GM18511 (cell line): Measurements from ENCODE around the gene CLRN3.

Experiments used
- ATAC-seq: cut with Tn5 transposase; IDR thresholded peaks from one replicate; pipeline ENCODE4 v1.9.1; 2021; ENCODE audit warnings: mild to moderate bottlenecking, moderate library complexity; ENCODE audit not compliant: unreplicated experiment

Gene CLRN3

GRCh38 chr10:127903789-127904188 is 11.0 kb upstream of the CLRN3 start:
- ATAC-seq: no peak

- ATAC-seq: no peak
Measured at GRCh38 chr10:127899766-127900387, 7.1 kb upstream of the CLRN3 start.

GRCh38 chr10:127897177-127897576 is 4.4 kb upstream of the CLRN3 start:
- no peak for ATAC-seq

GRCh38 chr10:127896590-127896989 is 3.8 kb upstream of the CLRN3 start:
- no peak for ATAC-seq

GRCh38 chr10:127894146-127894545 is 1.4 kb upstream of the CLRN3 start:
- ATAC-seq: no peak

GRCh38 chr10:127890832-127891334 is 1.9 kb downstream of the CLRN3 start:
- no peak for ATAC-seq

- ATAC-seq: no peak
Measured at GRCh38 chr10:127890216-127890615, 2.5 kb downstream of the CLRN3 start.

- ATAC-seq: no peak
Measured at GRCh38 chr10:127889605-127890195, 3.0 kb downstream of the CLRN3 start.

- ATAC-seq: no peak
Measured at GRCh38 chr10:127888521-127889312, 4.0 kb downstream of the CLRN3 start.

GRCh38 chr10:127887541-127888415 is 5.0 kb downstream of the CLRN3 start:
- no peak for ATAC-seq

- no peak for ATAC-seq
Measured at GRCh38 chr10:127886371-127887051, 6.2 kb downstream of the CLRN3 start.

GRCh38 chr10:127884501-127884900 is 8.2 kb downstream of the CLRN3 start:
- no peak for ATAC-seq

GRCh38 chr10:127883516-127883915 is 9.2 kb downstream of the CLRN3 start:
- ATAC-seq: no peak

GRCh38 chr10:127882801-127883459 is 9.8 kb downstream of the CLRN3 start:
- no peak for ATAC-seq

GRCh38 chr10:127882391-127882790 is 10.3 kb downstream of the CLRN3 start:
- no peak for ATAC-seq

GRCh38 chr10:127881262-127881661 is 11.5 kb downstream of the CLRN3 start:
- ATAC-seq: no peak

GRCh38 chr10:127880557-127880956 is 12.2 kb downstream of the CLRN3 start:
- peak; percentile 53 for ATAC-seq

GRCh38 chr10:127878475-127879055 is 14.2 kb downstream of the CLRN3 start:
- ATAC-seq: no peak

- ATAC-seq: no peak
Measured at GRCh38 chr10:127877699-127878098, 15.0 kb downstream of the CLRN3 start.
